ENCODE data around the gene HPN.
"Not testable (repeated sequence)": the region's sequence is repeated elsewhere in the genome, so short reads cannot be mapped to it uniquely, and the experiment has no call there.

Gene HPN

GRCh38 chr19:35009424-35010415 is 31.8 kb upstream of the HPN start:
- DNase-seq: no peak

- no peak for DNase-seq
Observed at GRCh38 chr19:35011091-35011689, 30.3 kb upstream of the HPN start.

GRCh38 chr19:35011737-35012682 is 29.5 kb upstream of the HPN start:
- DNase-seq: no peak

GRCh38 chr19:35013041-35013819 is 28.3 kb upstream of the HPN start:
- DNase-seq: peak; percentile 44

GRCh38 chr19:35013820-35014754 is 27.4 kb upstream of the HPN start:
- DNase-seq: no peak

- DNase-seq: not testable (repeated sequence)
Observed at GRCh38 chr19:35014774-35015173, 26.7 kb upstream of the HPN start.

- DNase-seq: no peak
Observed at GRCh38 chr19:35015270-35015953, 26.1 kb upstream of the HPN start.

GRCh38 chr19:35015954-35016351 is 25.6 kb upstream of the HPN start:
- no peak for DNase-seq

GRCh38 chr19:35017507-35017906 is 24.0 kb upstream of the HPN start:
- peak; percentile 28 for DNase-seq

GRCh38 chr19:35018379-35018778 is 23.1 kb upstream of the HPN start:
- DNase-seq: no peak

GRCh38 chr19:35019144-35019543 is 22.4 kb upstream of the HPN start:
- DNase-seq: no peak

- DNase-seq: no peak
Observed at GRCh38 chr19:35021016-35021415, 20.5 kb upstream of the HPN start.

- DNase-seq: no peak
Observed at GRCh38 chr19:35021596-35021995, 19.9 kb upstream of the HPN start.

GRCh38 chr19:35022460-35022859 is 19.1 kb upstream of the HPN start:
- no peak for DNase-seq

- no peak for DNase-seq
Observed at GRCh38 chr19:35023428-35023827, 18.1 kb upstream of the HPN start.

- no peak for DNase-seq
Observed at GRCh38 chr19:35024095-35024494, 17.4 kb upstream of the HPN start.

- no peak for DNase-seq
Observed at GRCh38 chr19:35025969-35026368, 15.6 kb upstream of the HPN start.

GRCh38 chr19:35026418-35026817 is 15.1 kb upstream of the HPN start:
- no peak for DNase-seq

GRCh38 chr19:35027009-35027408 is 14.5 kb upstream of the HPN start:
- DNase-seq: no peak

- DNase-seq: no peak
Observed at GRCh38 chr19:35027851-35028599, 13.5 kb upstream of the HPN start.
